K562 (cell line): Measurements from ENCODE around the gene USP7.

Experiments used
- MTA3 ChIP-seq: fragments of 450-650 bp; formaldehyde crosslinking; IDR thresholded peaks from 2 replicates; pipeline ENCODE4 v1.6.1; 2017; ENCODE audit warnings: mild to moderate bottlenecking, borderline replicate concordance
- TF ChIP-seq, protein P1 (sequence below): fragments of 450-650 bp; formaldehyde crosslinking; IDR thresholded peaks from 2 replicates; pipeline ENCODE4 v1.4.0; 2022; ENCODE audit warnings: missing genetic modification characterization

DNA sequence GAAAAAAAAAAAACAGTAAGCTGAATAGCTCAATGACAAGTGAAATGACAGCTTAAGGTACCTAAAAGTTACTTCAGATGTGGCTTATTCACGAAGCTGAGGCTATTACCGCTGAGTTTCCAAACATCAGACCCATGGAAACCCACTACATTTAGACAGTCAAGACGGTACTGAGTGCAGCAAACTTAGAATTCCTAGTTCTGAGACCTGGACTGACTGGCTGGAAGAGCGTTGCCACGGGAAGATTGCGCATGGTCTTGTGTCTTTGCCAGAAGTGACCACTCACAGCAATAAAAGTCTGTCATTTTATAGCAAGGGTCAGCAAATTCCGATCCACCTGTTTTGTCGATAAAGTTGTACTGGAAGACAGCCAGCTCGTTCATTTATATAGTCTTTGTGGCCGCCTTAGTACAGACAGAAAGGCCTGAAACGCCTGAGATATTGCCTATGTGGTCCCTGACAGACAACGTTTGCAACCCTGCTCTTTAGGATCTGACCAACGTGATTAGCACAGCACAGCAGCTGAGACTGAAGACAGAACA lies 62.3 kb downstream of the USP7 start:
- TF ChIP-seq MTA3 = no peak
- TF ChIP-seq, protein P1, sequence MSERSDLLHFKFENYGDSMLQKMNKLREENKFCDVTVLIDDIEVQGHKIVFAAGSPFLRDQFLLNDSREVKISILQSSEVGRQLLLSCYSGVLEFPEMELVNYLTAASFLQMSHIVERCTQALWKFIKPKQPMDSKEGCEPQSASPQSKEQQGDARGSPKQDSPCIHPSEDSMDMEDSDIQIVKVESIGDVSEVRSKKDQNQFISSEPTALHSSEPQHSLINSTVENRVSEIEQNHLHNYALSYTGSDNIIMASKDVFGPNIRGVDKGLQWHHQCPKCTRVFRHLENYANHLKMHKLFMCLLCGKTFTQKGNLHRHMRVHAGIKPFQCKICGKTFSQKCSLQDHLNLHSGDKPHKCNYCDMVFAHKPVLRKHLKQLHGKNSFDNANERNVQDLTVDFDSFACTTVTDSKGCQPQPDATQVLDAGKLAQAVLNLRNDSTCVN = no peak
